ENCODE data around the gene CRIM1.

CRIM1 gene

DNA sequence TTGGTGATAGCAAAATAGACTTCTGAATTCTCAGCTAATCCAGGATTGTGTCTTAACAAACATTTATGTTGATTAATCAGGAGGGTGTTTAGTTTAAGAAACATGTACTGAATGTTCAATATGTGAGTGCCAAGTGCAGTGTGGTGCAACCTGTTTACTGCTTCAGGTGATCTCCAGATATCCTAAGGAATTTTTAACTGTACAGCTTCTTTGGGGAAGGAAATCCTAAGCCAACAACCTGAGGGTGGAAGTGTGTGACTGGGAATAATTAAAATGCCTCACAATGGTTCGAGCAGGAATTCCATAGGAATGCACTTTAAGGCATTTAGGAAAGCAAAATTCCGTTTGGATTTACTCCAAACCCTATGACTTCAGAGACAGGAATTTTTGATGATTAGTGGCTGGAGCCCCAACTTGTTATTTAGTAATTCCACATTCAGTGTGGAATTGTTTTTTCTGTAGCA lies 16.4 kb downstream of the CRIM1 start:
- DNase-seq (ENCODE audit: low spot score), result no peak

DNA sequence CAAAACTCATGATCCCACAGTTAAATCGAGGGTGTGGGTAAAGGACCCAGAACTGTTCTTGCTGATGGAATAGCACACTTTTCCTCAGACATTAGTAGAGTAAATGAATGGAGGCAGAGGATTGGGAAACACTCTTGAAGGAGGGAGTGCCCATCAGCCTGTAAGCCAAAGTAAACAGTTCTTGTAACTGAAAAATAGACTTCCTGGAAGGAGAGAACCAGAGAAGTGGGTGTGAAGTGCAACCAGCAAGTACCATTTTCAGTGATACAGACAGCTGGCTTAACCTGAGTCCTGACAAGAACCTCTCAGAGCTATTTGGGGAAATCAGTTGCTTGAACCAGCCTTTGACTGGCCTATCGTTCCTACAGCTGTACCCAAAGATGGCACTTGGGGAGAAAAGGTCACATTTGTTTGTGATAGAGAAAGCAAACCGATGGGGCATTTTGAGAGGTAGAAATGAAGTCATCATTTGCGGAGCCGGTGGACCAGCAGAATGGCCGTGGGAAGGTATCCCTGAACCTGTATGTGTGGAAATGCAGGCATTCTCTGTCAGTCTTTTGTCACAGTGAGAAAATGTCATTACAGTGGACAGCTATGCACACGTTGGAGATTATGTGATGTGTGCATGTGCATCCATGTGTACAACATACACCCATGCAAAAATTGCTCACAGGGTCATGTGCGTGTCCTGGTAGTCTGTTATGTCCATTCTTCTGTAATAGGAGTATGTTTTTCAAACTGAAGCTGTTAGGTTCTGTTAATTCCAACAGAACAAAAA lies 17.8 kb downstream of the CRIM1 start:
- no peak for DNase-seq (ENCODE audit: low spot score)

GRCh38 chr2:36374585-36374984 lies 19.0 kb downstream of the CRIM1 start:
- no peak for DNase-seq (ENCODE audit: low spot score)

GRCh38 chr2:36376319-36376765 lies 20.8 kb downstream of the CRIM1 start:
- DNase-seq (ENCODE audit: low spot score), result no peak

GRCh38 chr2:36376992-36377738 lies 21.6 kb downstream of the CRIM1 start:
- DNase-seq (ENCODE audit: low spot score), result no peak

- DNase-seq (ENCODE audit: low spot score), result no peak
Observed at GRCh38 chr2:36379710-36380448, 24.3 kb downstream of the CRIM1 start.

GRCh38 chr2:36380624-36381481 lies 25.3 kb downstream of the CRIM1 start:
- no peak for DNase-seq (ENCODE audit: low spot score)

- no peak for DNase-seq (ENCODE audit: low spot score)
Observed at GRCh38 chr2:36381993-36382392, 26.4 kb downstream of the CRIM1 start.

DNA sequence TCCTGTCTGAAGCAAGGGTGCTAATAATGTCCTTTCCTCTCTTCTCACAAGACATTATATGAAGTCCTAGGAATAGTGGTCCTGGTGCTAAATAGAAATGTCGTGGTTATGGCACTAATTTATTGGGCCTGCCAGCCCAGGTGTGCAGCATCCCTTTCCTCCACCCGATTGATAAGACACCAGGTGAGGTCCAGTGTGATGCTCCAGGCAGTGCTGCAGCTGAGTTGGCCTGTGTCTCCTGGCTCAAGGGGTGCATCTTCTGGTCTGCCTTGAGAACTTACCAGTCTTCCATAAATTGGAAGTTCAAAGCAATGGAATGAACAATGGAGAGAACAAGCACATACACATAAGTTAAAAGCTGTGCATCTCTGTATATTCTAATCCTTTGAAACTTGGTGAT lies 26.9 kb downstream of the CRIM1 start:
- no peak for DNase-seq (ENCODE audit: low spot score)

DNA sequence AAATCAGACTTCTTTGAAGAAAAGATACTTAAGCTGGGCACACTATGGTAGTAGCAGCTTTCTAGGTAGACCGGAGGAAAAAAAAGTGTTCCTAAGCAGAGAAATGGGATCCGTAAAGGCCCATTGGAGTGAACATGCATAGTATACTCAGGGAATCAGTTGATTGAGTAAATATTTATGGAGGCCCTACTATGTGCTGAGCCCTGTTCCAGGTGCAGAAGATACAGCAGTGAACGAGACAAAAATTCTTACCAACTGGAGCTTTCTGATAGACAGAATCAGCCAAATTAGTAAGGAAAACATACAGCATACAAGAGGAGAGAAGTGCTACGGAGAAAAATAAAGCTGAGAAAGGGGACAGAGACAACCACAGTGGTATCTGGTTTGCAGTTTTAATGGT lies 28.1 kb downstream of the CRIM1 start:
- no peak for DNase-seq (ENCODE audit: low spot score)

GRCh38 chr2:36384454-36384853 lies 28.9 kb downstream of the CRIM1 start:
- no peak for DNase-seq (ENCODE audit: low spot score)

GRCh38 chr2:36385603-36386002 lies 30.0 kb downstream of the CRIM1 start:
- no peak for DNase-seq (ENCODE audit: low spot score)

DNA sequence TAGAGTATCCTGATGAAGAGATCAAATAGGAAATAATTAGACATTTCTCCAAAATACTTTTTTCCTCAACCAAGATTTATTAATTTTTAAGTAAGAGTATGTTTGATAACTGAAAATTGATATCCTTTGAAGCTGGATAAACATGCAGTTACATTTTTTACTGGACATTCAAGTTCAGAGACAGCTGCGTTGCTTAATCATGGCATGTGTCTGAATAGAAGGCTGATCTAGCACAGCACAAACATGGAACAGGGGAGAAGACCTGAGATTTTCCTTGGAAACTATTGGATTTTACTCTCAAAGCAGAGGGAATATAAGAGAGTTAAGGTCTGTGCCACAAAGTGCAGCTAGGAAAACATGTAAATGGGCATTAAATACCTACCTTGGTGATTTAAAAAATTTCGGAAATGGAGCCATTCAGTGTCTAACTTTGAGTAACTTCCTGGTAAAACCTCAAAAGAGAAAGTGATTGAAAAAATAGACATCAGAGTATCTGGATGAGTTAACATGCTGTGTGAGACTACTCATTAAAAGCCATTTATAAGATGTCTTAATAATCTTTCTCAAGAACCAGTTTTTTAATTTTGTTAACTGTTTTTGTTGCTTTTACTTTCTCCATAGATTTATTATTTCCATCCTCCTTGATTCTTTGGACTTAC lies 31.8 kb downstream of the CRIM1 start:
- no peak for DNase-seq (ENCODE audit: low spot score)

GRCh38 chr2:36388472-36388871 lies 32.9 kb downstream of the CRIM1 start:
- no peak for DNase-seq (ENCODE audit: low spot score)

GRCh38 chr2:36389091-36389564 lies 33.5 kb downstream of the CRIM1 start:
- DNase-seq (ENCODE audit: low spot score), result no peak

GRCh38 chr2:36389577-36389976 lies 34.0 kb downstream of the CRIM1 start:
- DNase-seq (ENCODE audit: low spot score), result no peak

DNA sequence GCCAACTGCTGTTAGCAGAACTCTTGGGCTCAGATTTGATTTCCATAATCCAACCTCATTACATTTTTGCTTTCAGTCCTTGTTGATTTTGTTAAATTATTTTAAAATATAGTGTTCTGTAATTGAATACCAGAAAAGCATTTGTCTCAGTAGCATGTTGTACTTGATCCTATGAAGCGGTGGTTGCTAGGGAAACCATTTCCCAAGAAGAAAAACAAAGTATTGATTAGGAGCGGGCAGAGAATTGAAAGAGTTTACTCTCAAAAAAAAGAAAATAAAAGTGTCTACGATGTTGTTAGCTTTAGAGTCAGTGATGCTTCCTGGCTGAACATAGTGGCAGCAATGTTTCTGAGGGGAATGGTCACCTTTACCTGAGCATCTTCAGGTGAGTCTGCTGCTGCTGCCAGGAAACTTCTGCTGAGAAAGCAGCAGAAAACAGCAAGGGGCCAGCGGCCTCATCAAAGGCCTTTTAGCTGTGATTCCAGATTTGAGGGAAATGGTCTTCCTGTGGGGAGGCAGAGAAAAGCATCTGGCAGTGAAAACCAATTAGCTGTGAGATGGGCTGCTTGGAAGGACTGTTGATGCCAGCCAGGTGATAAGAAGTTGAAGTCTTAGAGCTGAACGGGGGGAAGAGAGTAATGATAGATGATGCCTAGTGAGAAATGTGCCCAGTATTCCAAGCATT lies 37.1 kb downstream of the CRIM1 start:
- no peak for DNase-seq (ENCODE audit: low spot score)

GRCh38 chr2:36393738-36394256 lies 38.2 kb downstream of the CRIM1 start:
- DNase-seq (ENCODE audit: low spot score), result no peak

GRCh38 chr2:36394804-36395203 lies 39.2 kb downstream of the CRIM1 start:
- DNase-seq (ENCODE audit: low spot score), result no peak

GRCh38 chr2:36395866-36396265 lies 40.3 kb downstream of the CRIM1 start:
- no peak for DNase-seq (ENCODE audit: low spot score)
